DND-41 (cell line): ENCODE measurements around the gene TP63.

Experiments used
- ATAC-seq: fragments of 200-7000 bp; cut with Tn5 transposase; 3 replicates; pipeline ENCODE4 v1.9.1; 2021; ENCODE audit warnings: low read depth; ENCODE audit not compliant: insufficient read depth
- DNase-seq: peaks from one replicate; pipeline ENCODE4 v3.0.0-alpha.2; 2020
- H2AFZ ChIP-seq: 2 replicates; pipeline ENCODE4 v1.6.0; 2012; ENCODE audit warnings: low read depth, low read length
- H3K27ac ChIP-seq: 2 replicates; pipeline ENCODE4 v1.5.1; 2012; ENCODE audit warnings: low read length, inconsistent platforms
- H3K27me3 ChIP-seq: fragments of 200-600 bp; sonication (generic); 2 replicates; pipeline ENCODE4 v1.6.0; 2012; ENCODE audit warnings: low read length, mild to moderate bottlenecking, inconsistent platforms; ENCODE audit not compliant: insufficient read depth, poor library complexity
- H3K36me3 ChIP-seq: 2 replicates; pipeline ENCODE4 v1.5.1; 2012; ENCODE audit warnings: low read length, inconsistent platforms; ENCODE audit not compliant: insufficient read depth
- H3K4me1 ChIP-seq: 2 replicates; pipeline ENCODE4 v1.5.1; 2012; ENCODE audit warnings: mild to moderate bottlenecking, low read length; ENCODE audit not compliant: insufficient read depth
- H3K4me2 ChIP-seq: 2 replicates; pipeline ENCODE4 v1.6.0; 2012; ENCODE audit warnings: mild to moderate bottlenecking, moderate library complexity, low read length, inconsistent platforms; ENCODE audit not compliant: insufficient read depth
- H3K4me3 ChIP-seq, 2 experiments: fragments of 200-600 bp in 1 of 2; shearing (Covaris generic) in 1 of 2; 2 replicates each; pipeline ENCODE4 v1.5.1; 2012 to 2016; ENCODE audit warnings: inconsistent platforms in 2 of 2, low read length in 2 of 2, mild to moderate bottlenecking in 2 of 2, low read depth in 1 of 2, moderate library complexity in 1 of 2
- H3K79me2 ChIP-seq: 2 replicates; pipeline ENCODE4 v1.6.0; 2012; ENCODE audit warnings: low read length, inconsistent platforms; ENCODE audit not compliant: insufficient read depth
- H3K9ac ChIP-seq: 2 replicates; pipeline ENCODE4 v1.6.0; 2012; ENCODE audit warnings: low read depth, mild to moderate bottlenecking, inconsistent platforms, low read length, moderate library complexity
- H3K9me3 ChIP-seq: 2 replicates; pipeline ENCODE4 v1.5.1; 2012; ENCODE audit warnings: low read length, moderate library complexity, mild to moderate bottlenecking, inconsistent platforms; ENCODE audit not compliant: insufficient read depth, severe bottlenecking
- H4K20me1 ChIP-seq: 2 replicates; pipeline ENCODE4 v1.6.0; 2012; ENCODE audit warnings: low read length; ENCODE audit not compliant: insufficient read depth
- CTCF ChIP-seq: IDR thresholded peaks from 2 replicates; pipeline ENCODE4 v1.5.1; 2012; ENCODE audit warnings: borderline replicate concordance, low read length, moderate library complexity, mild to moderate bottlenecking; ENCODE audit not compliant: poor library complexity, severe bottlenecking; ENCODE audit errors: extremely low read depth
- EZH2 ChIP-seq: IDR thresholded peaks from 3 replicates; pipeline ENCODE4 v1.6.1; 2012; ENCODE audit warnings: borderline replicate concordance, low read depth, mild to moderate bottlenecking, moderate library complexity, low read length, inconsistent platforms; ENCODE audit not compliant: severe bottlenecking

Gene TP63

GRCh38 chr3:189824629-189825312, 193.6 kb downstream of the TP63 start:
- H2AFZ ChIP-seq = no peak overlapping the region
- H3K27ac ChIP-seq = no peak overlapping the region

DNA sequence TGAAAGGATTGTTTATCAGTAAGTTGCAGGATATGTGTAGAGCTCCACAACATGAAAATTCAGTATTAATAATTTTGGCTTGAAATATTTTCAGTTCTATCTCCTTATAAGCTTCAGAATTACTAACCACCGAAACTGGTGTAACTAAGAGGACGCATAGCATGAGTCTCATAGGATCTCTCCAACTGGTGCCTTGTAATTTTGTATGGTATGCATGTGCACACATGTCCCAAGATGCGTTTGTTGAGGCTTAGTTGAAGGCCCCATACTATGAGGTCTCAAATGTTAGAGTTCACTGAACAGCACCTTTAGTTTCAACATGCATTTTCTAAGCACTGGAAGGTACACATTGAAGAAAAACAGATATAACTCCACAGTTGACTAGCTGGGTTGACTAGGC, 195.4 kb downstream of the TP63 start:
- DNase-seq = no peak
- H3K4me1 ChIP-seq = no peaks in the 10 kb centered on the region
- no peaks in the 10 kb centered on the region for H3K27me3 ChIP-seq
- no peak overlapping the region for H3K9ac ChIP-seq
- no peaks in the 10 kb centered on the region for H3K79me2 ChIP-seq
- no peak overlapping the region for H2AFZ ChIP-seq
- H3K36me3 ChIP-seq = no peaks in the 10 kb centered on the region
- no peak for ATAC-seq
- H3K4me3 ChIP-seq = no peak overlapping the region
- TF ChIP-seq CTCF (no peak), EZH2 (no peak)
- H4K20me1 ChIP-seq = no peaks in the 10 kb centered on the region
- H3K27ac ChIP-seq = no peak overlapping the region
- H3K4me2 ChIP-seq = no peak overlapping the region
- H3K9me3 ChIP-seq = no peaks in the 10 kb centered on the region

More at GRCh38 chr3:189824629-189825312, 193.6 kb downstream of the TP63 start:
- Histone ChIP-seq H3K4me2 (no peak overlapping the region), H3K36me3 (no peaks in the 10 kb centered on the region), H3K27me3 (no peaks in the 10 kb centered on the region), H3K4me1 (no peaks in the 10 kb centered on the region), H3K79me2 (no peaks in the 10 kb centered on the region), H3K9ac (no peak overlapping the region), H3K9me3 (no peaks in the 10 kb centered on the region), H4K20me1 (no peaks in the 10 kb centered on the region), H3K4me3 (no peak overlapping the region)
- no peak for DNase-seq
- ATAC-seq = no peak
- TF ChIP-seq CTCF (no peak), EZH2 (no peak)

GRCh38 chr3:189827108-189827507, 195.9 kb downstream of the TP63 start:
- H3K4me3 ChIP-seq = no peak overlapping the region
- no peak for ATAC-seq
- H3K79me2 ChIP-seq = no peaks in the 10 kb centered on the region
- no peak overlapping the region for H3K27ac ChIP-seq
- no peaks in the 10 kb centered on the region for H3K4me1 ChIP-seq
- TF ChIP-seq EZH2 = no peak
- TF ChIP-seq CTCF = no peak
- H3K9ac ChIP-seq = no peak overlapping the region
- no peak for DNase-seq
- no peaks in the 10 kb centered on the region for H4K20me1 ChIP-seq
- no peaks in the 10 kb centered on the region for H3K36me3 ChIP-seq
- no peaks in the 10 kb centered on the region for H3K27me3 ChIP-seq
- H2AFZ ChIP-seq = no peak overlapping the region
- H3K9me3 ChIP-seq = no peaks in the 10 kb centered on the region
- no peak overlapping the region for H3K4me2 ChIP-seq
